WTC11 (cell line): Measurements from ENCODE around the gene DERL2.

Experiments used
- ATF1 ChIP-seq: sonication (generic); formaldehyde crosslinking; IDR thresholded peaks from 2 replicates; pipeline ENCODE4 v1.8.1; 2023; ENCODE audit warnings: mild to moderate bottlenecking, moderate library complexity, missing genetic modification reagents
- ATF6 ChIP-seq: sonication (generic); formaldehyde crosslinking; IDR thresholded peaks from 2 replicates; pipeline ENCODE4 v1.8.1; 2023; ENCODE audit warnings: mild to moderate bottlenecking, missing genetic modification reagents
- CTCF ChIP-seq: fragments of 200-600 bp; IDR thresholded peaks from 2 replicates; pipeline ENCODE4 v1.8.0; 2022; ENCODE audit warnings: antibody characterized with exemption
- E2F1 ChIP-seq: sonication (generic); formaldehyde crosslinking; IDR thresholded peaks from 2 replicates; pipeline ENCODE4 v1.8.0; 2022; ENCODE audit warnings: mild to moderate bottlenecking, missing genetic modification reagents
- E2F4 ChIP-seq: sonication (generic); formaldehyde crosslinking; IDR thresholded peaks from 2 replicates; pipeline ENCODE4 v1.8.1; 2022; ENCODE audit warnings: low read depth, mild to moderate bottlenecking, moderate library complexity, missing genetic modification reagents, borderline replicate concordance
- ELF4 ChIP-seq: sonication (generic); formaldehyde crosslinking; IDR thresholded peaks from 2 replicates; pipeline ENCODE4 v1.8.1; 2022; ENCODE audit warnings: low read depth, mild to moderate bottlenecking, moderate library complexity, missing genetic modification reagents
- FOXP1 ChIP-seq: sonication (generic); formaldehyde crosslinking; IDR thresholded peaks from 2 replicates; pipeline ENCODE4 v1.8.0; 2022; ENCODE audit warnings: missing genetic modification reagents, mild to moderate bottlenecking, moderate library complexity, borderline replicate concordance
- HMGXB4 ChIP-seq: sonication (generic); formaldehyde crosslinking; IDR thresholded peaks from 2 replicates; pipeline ENCODE4 v1.8.1; 2023; ENCODE audit warnings: mild to moderate bottlenecking, moderate library complexity, missing genetic modification reagents
- IRF1 ChIP-seq: sonication (generic); formaldehyde crosslinking; IDR thresholded peaks from 2 replicates; pipeline ENCODE4 v1.8.0; 2023; ENCODE audit warnings: missing genetic modification reagents
- MLX ChIP-seq: sonication (generic); formaldehyde crosslinking; IDR thresholded peaks from 2 replicates; pipeline ENCODE4 v1.8.1; 2023; ENCODE audit warnings: mild to moderate bottlenecking, missing genetic modification reagents, moderate library complexity
- PRDM15 ChIP-seq: sonication (generic); formaldehyde crosslinking; IDR thresholded peaks from 2 replicates; pipeline ENCODE4 v1.8.0; 2022; ENCODE audit warnings: missing genetic modification reagents
- SP1 ChIP-seq: sonication (generic); formaldehyde crosslinking; conservative IDR thresholded peaks from 2 replicates; pipeline ENCODE4 v1.8.1; 2022; ENCODE audit warnings: missing genetic modification reagents
- TCF7 ChIP-seq: sonication (generic); formaldehyde crosslinking; IDR thresholded peaks from 2 replicates; pipeline ENCODE4 v1.8.0; 2022; ENCODE audit warnings: mild to moderate bottlenecking, low read depth, missing genetic modification reagents, moderate library complexity
- ZNF263 ChIP-seq: sonication (generic); formaldehyde crosslinking; IDR thresholded peaks from 2 replicates; pipeline ENCODE4 v1.8.1; 2022; ENCODE audit warnings: low read depth, mild to moderate bottlenecking, moderate library complexity, missing genetic modification reagents

GRCh38 chr17:5511401-5512225 lies 25.6 kb upstream of the DERL2 start:
- no peak for TF ChIP-seq PRDM15 (CRISPR knock-in tag)
- no peak for TF ChIP-seq FOXP1
- no peak for TF ChIP-seq SP1 (CRISPR knock-in tag)
- TF ChIP-seq E2F1 = no peak
- no peak for TF ChIP-seq TCF7
- peak; percentile 89 for TF ChIP-seq ZNF263
- no peak for TF ChIP-seq CTCF
- TF ChIP-seq ELF4 (CRISPR knock-in tag) = no peak
- TF ChIP-seq E2F4 (CRISPR knock-in tag) = no peak
- TF ChIP-seq ATF1 (CRISPR knock-in tag) = no peak
- no peak for TF ChIP-seq MLX (CRISPR knock-in tag)
- no peak for TF ChIP-seq IRF1 (CRISPR knock-in tag)
- TF ChIP-seq ATF6 (CRISPR knock-in tag) = no peak
- TF ChIP-seq HMGXB4 (CRISPR knock-in tag) = no peak
